Measurements from ENCODE around the gene RASL10A.

The RASL10A gene

GRCh38 chr22:29267858-29268510 lies 47.5 kb downstream of the RASL10A start, which contains the start of the genes EWSR1 and RHBDD3:
Gene EWSR1 (plus strand): TSS chr22:29268268. CDS start chr22:29268337, 69 bp downstream.
Gene RHBDD3 (minus strand): TSS chr22:29267981. CDS start chr22:29265626, 2,355 bp downstream.
- DNase-seq: peak; percentile 100

GRCh38 chr22:29267462-29267857 lies 48.0 kb downstream of the RASL10A start:
- no peak for DNase-seq

- DNase-seq: peak; percentile 72
These were observed 48.7 kb downstream of the RASL10A start for GRCh38 chr22:29266564-29267461.

- no peak for DNase-seq
These were observed 49.6 kb downstream of the RASL10A start for GRCh38 chr22:29265929-29266328.

- DNase-seq: no peak
These were observed 50.2 kb downstream of the RASL10A start for GRCh38 chr22:29265305-29265704.

- DNase-seq: no peak
These were observed 51.7 kb downstream of the RASL10A start for GRCh38 chr22:29263791-29264276.
